Stimulated activated CD8-positive, alpha-beta memory T cell treated with anti-CD3 and anti-CD28 coated beads, Interleukin-2, amount 100 ng/mL, for 1 hour (primary cell): ENCODE results near the gene ESYT3.
"Not testable (repeated sequence)": the region's sequence is repeated elsewhere in the genome, so short reads cannot be mapped to it uniquely, and the experiment has no call there.

Experiments used
- DNase-seq, 2 donors: peaks; one replicate each; pipeline ENCODE4 v3.0.0-alpha.2; 2020; ENCODE audit warnings: low read depth in 2 of 2

ESYT3 gene

DNA sequence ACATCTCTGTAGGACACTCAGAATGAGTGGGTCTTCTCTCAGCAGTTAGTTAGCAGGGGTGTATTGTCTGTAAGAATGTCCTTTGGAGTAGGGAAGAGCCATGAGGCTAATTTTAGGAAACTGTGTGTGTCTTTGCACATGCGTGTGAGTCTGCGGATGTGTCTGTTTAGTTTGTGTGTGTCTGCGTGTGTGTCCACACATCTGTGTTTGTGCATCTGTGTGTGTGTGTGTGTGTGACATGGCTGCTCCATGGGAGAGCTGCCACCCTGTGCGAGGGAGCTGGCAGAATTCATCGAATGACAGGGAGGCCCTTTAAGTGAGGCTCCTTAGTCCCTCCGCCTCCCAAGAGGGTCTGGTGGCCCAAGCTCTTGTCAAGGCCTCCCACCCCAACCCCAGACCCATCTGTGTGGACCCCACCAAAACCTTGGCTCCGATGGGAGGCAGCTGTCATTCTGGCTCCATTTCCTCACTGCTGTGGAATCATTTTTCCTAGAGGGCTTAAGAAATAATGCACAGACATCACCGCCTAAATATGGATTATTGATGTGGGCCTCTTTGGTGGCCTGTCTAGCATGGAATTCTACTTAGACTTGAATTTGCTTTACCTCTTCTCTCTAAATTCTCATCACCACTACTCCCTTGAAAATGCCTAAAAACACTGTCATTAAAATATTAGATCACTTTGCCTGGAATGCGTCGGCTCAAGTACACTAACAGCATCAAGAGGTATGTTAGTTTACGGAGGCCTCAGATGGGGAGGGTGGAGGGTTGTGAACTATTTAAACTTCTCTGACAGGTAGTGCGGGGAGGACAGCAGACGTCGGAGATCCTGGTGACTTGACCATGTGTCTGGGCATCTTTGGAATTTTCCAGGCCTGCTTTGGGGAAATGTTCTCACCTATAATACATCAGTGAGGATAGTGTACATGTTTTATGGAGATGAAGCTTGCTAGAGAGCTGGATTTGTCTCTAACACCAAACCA lies 9.4 kb downstream of the ESYT3 start:
- DNase-seq, result no peak

- DNase-seq, result no peak
Measured at GRCh38 chr3:138445236-138445635, 10.8 kb downstream of the ESYT3 start.

- DNase-seq, result no peak
Measured at GRCh38 chr3:138445654-138446053, 11.2 kb downstream of the ESYT3 start.

DNA sequence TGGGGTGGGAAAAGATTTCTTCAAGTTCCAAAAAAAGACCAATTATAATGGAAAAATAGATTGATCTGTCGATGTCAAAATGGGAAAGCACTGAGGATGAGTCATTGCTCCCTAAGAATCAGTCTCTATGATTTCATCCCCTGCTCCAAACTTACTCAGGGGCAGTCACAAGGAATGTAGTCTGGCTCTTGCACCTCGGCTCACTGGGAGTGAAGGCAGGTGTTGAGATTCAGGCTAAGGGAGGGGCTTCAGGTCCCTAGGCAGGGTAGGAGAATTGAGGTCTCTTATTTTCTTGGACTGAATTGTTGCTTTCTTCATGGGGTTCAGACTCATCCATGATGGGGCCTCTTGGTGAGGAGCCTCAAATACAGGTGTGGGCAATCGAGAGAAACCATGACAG lies 14.2 kb downstream of the ESYT3 start:
- no peak for DNase-seq

- no peak for DNase-seq
Measured at GRCh38 chr3:138449490-138449889, 15.1 kb downstream of the ESYT3 start.

- DNase-seq, result no peak
Measured at GRCh38 chr3:138450181-138450580, 15.8 kb downstream of the ESYT3 start.

DNA sequence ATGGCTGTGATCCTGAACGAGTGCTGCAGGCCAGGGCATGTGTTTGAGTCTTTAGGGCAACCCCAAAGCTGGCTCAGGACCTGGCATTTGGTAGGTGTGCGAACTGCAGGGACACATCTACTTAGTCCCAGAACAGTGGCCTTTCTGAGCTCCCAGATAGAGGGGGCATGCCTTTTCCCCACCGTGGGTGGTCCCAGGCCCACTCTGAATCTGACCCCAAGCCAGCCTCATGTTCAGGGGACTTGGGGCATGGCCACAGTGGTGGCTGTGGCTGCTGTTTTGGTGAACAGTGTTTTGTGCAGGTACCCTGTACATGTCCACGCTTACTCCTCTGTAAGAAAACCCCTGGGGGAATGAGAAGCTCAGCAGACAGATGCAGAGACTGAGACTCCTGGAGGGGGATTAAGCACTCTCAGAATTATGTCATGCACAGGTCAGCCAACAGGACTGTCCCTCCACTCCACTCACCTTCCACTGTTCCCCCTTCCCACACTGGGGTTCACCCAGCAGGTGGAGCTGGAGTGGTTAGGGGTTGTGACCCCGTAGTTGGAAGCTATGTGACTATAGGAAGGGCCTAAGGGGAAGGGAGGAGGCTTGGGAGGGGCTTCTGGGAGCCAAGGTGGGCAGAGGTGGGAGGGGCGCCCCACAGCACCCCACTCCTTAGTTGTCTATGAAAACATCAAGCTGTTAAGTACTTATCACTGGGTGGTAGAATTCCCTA lies 16.4 kb downstream of the ESYT3 start:
- DNase-seq, result no peak

DNA sequence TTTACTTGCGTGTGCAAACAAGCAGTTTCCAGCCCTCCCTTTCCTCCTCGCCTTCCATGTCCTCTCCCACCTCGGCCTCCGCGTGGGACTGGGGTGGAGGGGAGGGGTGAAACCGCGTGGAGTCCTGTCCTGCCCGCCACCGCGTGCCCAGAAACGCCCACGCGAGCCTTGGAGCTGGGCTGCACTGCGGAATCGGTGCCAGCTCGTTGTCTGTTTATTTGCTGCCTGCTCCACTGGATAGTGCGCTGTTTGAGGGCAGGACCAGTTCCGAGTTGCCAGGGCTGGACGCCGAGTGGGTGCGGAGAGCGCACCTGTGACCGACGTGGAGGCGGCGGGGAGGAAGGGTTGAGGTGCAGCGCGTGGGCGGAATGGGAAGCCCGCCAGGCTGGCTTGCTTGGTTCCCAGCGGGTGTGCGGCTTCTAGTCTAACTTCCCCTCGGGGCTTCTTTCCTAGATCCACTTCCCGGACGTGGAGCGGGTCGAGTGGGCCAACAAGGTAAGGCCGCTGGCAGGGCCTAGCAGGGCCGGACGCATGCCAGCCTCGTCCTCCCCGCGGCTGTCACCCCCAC lies 17.3 kb downstream of the ESYT3 start:
- DNase-seq, result no peak

GRCh38 chr3:138452436-138452835 lies 18.0 kb downstream of the ESYT3 start:
- no peak for DNase-seq

DNA sequence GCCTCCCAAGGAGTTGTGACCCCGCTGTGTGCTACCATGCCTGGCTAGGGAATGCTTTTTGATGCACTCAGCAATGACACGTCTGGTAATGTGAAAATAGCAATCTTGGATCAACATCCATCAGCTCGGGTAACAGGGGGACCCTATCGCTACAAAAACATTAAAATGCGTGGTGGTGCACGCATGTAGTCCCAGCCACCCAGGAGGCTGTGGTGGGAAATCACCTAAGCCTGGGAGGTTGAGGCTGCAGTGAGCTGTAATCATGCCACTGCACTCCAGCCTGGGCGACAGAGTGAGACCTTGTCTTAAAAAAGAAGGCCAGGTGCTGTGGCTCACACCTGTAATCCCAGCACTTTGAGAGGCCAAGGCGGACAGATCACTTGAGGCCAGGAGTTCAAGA lies 19.5 kb downstream of the ESYT3 start:
- DNase-seq, result not testable (repeated sequence)

- no peak for DNase-seq
Measured at GRCh38 chr3:138455801-138456716, 21.6 kb downstream of the ESYT3 start.

DNA sequence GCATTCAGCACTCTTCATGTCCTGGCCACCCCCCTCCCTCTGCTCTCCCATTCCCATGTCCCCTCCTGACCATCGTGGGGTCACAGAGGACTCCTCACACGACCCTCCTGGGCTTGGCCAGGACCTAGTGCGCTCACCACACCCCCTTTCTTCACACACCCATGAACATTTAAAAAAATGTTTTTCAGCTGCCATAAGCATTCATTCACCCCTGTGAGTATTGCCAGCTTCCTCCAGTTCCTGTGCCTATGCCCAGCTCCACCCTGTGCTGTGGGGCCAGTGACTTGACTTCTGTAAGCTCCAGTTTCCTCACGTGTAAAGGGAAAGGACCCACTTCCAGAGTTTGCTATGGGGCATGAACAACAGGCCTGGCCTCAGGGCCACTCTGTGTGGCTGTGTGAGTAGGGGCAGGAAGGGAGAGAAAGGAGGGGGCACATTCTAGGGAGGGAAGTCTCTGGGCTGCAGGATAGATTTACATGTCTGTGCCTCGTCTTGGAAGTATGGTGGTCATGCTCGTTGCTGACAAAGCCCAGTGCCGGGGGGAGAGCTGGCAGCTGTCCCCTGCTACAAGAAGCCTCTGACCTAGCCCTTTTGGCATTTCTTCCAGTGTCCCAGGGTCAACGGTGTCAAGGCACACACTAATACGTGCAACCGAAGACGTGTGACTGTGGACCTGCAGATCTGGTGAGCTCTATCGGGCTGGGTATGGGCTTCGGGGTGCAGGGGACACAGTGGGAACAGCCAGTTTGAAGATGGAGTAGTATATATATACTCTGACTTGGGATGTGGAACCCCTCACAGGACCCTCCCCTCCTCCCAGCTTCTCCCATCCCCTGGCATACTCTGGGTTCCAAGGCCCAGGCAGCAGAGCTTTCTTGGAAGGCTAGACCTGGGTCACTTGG lies 22.8 kb downstream of the ESYT3 start:
- no peak for DNase-seq

DNA sequence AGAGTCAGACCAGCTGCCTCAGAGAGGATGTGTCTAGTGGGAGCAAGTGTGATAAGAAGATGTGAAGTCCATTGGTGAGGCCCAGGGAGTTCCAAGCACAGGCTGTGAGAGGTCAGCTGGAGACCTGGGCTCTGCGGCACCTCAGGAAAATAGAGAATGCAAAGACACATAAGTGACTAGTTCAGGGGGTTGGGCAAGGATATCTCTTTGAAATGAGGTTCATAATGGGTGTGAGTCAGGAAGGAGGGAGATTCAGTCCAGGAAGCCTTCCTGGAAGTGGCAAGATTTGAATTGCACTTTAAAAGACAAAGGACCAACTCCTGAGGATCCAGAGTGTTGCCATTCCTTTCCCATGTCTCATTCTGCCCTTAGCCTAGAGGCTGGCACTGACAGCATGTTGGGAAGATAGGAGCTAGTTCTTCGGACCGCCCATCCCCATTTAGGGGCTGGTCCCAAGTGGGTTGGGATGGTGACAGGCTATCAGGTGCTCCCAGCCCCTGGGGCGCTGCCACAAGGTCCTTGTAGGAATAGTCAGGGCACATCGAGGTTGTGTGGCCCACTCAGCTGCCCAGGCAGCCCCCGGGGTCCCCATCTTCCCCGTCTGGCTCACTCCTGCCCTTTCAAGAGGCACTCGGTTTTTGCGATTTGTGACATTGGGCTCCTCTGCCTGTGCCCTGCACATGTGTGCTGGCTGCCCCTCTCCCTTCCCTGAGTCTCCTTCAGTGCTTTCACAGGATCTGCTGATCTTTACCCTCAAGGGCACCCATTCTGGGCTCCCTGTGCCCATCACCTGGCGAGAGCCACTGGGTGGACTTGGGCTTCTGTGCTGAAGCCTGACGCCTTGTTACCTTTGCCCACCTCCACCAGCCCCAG lies 23.7 kb downstream of the ESYT3 start:
- no peak for DNase-seq

GRCh38 chr3:138458774-138459499 lies 24.5 kb downstream of the ESYT3 start:
- no peak for DNase-seq

- no peak for DNase-seq
Measured at GRCh38 chr3:138459619-138460535, 25.5 kb downstream of the ESYT3 start.

DNA sequence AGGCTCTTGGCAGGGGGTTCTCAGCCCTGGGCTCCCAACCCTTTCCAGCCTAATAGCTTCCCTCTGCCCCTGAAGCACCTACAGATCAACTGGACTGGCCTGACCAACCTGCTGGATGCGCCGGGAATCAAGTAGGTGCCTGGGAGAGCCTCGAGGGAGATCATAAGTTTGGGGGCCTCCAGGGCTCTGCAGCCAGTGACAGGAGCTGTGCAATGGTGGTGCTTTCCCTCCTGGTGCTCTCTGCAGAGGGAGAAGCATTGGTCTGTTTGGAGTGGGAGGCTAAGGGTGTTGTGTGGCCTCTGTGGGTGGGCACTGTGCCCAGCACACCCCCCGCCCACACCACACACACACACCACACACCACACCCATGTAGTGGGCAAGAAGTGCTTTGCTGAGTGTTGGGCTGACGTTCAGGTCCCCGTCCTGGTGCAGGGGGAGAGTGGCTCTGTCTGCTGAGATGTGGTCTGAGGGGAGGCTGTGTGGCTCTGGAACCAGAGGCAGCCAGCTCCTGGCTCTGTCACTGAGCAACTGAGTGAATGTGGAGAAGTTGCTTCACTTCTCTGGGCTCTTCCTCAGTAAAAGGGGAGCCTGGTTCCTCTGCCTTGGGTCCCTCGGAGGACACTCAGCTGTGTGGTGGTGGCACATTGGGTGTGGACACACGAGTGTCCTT lies 26.3 kb downstream of the ESYT3 start:
- no peak for DNase-seq

GRCh38 chr3:138461246-138461645 lies 26.8 kb downstream of the ESYT3 start:
- no peak for DNase-seq
